A549 (cell line): Measurements from ENCODE around the gene RNF217. TPM values are rescaled to one million over a fixed set of nuclear protein-coding genes. Genes with fewer than 3 reads are reported as not detected.

Experiments used
- ATAC-seq, 2 experiments: fragments of 200-7000 bp in 1 of 2; fragments of >200 bp in 1 of 2; cut with Nextera tagmentation in 1 of 2; cut with Tn5 transposase in 1 of 2; 3 replicates each; pipeline versions ENCODE4 v1.8.0 to v1.9.1; 2018 to 2020; ENCODE audit warnings: mild to moderate bottlenecking in 1 of 2, moderate library complexity in 1 of 2
- CTCF ChIA-PET: fragments of 300-600 bp; sonication (Branson Sonifier 250); formaldehyde crosslinking; extraction: SDS; loops from one replicate; lab custom pipeline; 2021; ENCODE audit warnings: antibody characterized with exemption, inconsistent platforms; lab: Yijun Ruan, JAX
- POLR2A ChIA-PET: fragments of 350-600 bp; formaldehyde crosslinking; extraction: SDS; loops from one replicate; lab custom pipeline; 2021; ENCODE audit warnings: antibody characterized with exemption, inconsistent platforms; lab: Yijun Ruan, JAX
- DNase-seq, 2 experiments: peaks; one replicate each; pipeline versions ENCODE4 v3.0.0 to v3.0.0-alpha.2; 2011 to 2016; ENCODE audit warnings: low read depth in 1 of 2, low spot score in 1 of 2
- FAIRE-seq: peaks from 2 replicates; lab custom pipeline; 2011; peaks lifted over from hg19 to GRCh38; lab: Jason Lieb, UNC
- H3K27ac ChIP-seq, 2 experiments: fragments of >200 bp; sonication (Bioruptor Twin); formaldehyde crosslinking; 3 replicates each; pipeline ENCODE4 v1.5.1; 2016 to 2017
- H3K4me1 ChIP-seq: fragments of >200 bp; sonication (Bioruptor Twin); formaldehyde crosslinking; 3 replicates; pipeline ENCODE4 v1.6.1; 2016
- H3K4me2 ChIP-seq: fragments of >200 bp; sonication (Bioruptor Twin); formaldehyde crosslinking; 3 replicates; pipeline ENCODE4 v1.6.1; 2016
- H3K4me3 ChIP-seq: fragments of >200 bp; sonication (Bioruptor Twin); formaldehyde crosslinking; 3 replicates; pipeline ENCODE4 v1.5.1; 2016
- H3K9me3 ChIP-seq: fragments of >200 bp; sonication (Bioruptor Twin); formaldehyde crosslinking; 3 replicates; pipeline ENCODE4 v1.6.1; 2016
- BHLHE40 ChIP-seq: IDR thresholded peaks from 2 replicates; pipeline ENCODE4 v1.6.1; 2012; ENCODE audit warnings: low read depth, low read length, inconsistent platforms
- CBX2 ChIP-seq: fragments of 200-600 bp; sonication (generic); IDR thresholded peaks from 2 replicates; pipeline ENCODE4 v1.6.1; 2016; ENCODE audit warnings: low read depth, mild to moderate bottlenecking, borderline replicate concordance
- CHD2 ChIP-seq: fragments of 150-350 bp; IDR thresholded peaks from 2 replicates; pipeline ENCODE4 v1.6.1; 2014; ENCODE audit warnings: low read length; ENCODE audit not compliant: partially characterized antibody
- CHD4 ChIP-seq: fragments of 200-600 bp; sonication (generic); IDR thresholded peaks from 2 replicates; pipeline ENCODE4 v1.6.1; 2016; ENCODE audit warnings: antibody characterized with exemption, mild to moderate bottlenecking, borderline replicate concordance
- EHF ChIP-seq: fragments of 250-450 bp; sonication (Bioruptor Pico); IDR thresholded peaks from 2 replicates; pipeline ENCODE4 v1.5.0; 2020; ENCODE audit warnings: mild to moderate bottlenecking
- EP300 ChIP-seq, 2 experiments: fragments of >200 bp; sonication (Bioruptor Twin); formaldehyde crosslinking; IDR thresholded peaks; 2 replicates in 1 of 2; 3 replicates in 1 of 2; pipeline ENCODE4 v1.6.1; 2016 to 2017
- FOSL2 ChIP-seq, 2 experiments: fragments of 450-650 bp in 1 of 2; fragments of >200 bp in 1 of 2; sonication (Bioruptor Twin) in 1 of 2; formaldehyde crosslinking; IDR thresholded peaks; 2 replicates each; pipeline versions ENCODE4 v1.5.0 to v1.6.1; 2016 to 2020; ENCODE audit warnings: mild to moderate bottlenecking in 1 of 2, moderate library complexity in 1 of 2
- HDAC2 ChIP-seq: fragments of 200-600 bp; sonication (generic); IDR thresholded peaks from 2 replicates; pipeline ENCODE4 v1.6.1; 2016
- HOXA7 ChIP-seq: fragments of 250-450 bp; sonication (Bioruptor Pico); IDR thresholded peaks from 2 replicates; pipeline ENCODE4 v1.5.0; 2020; ENCODE audit warnings: mild to moderate bottlenecking, moderate library complexity
- JUNB ChIP-seq: fragments of >200 bp; sonication (Bioruptor Twin); formaldehyde crosslinking; IDR thresholded peaks from 2 replicates; pipeline ENCODE4 v1.6.1; 2016
- KDM1A ChIP-seq: fragments of 200-600 bp; sonication (generic); IDR thresholded peaks from 2 replicates; pipeline ENCODE4 v1.6.1; 2016; ENCODE audit warnings: low read depth, mild to moderate bottlenecking
- KDM5A ChIP-seq: fragments of 200-600 bp; sonication (generic); IDR thresholded peaks from 2 replicates; pipeline ENCODE4 v1.6.1; 2016; ENCODE audit warnings: antibody characterized with exemption, mild to moderate bottlenecking
- MAFK ChIP-seq: fragments of 450-650 bp; IDR thresholded peaks from 2 replicates; pipeline ENCODE4 v1.6.1; 2014; ENCODE audit not compliant: partially characterized antibody
- MAX ChIP-seq: IDR thresholded peaks from 2 replicates; pipeline ENCODE4 v1.6.1; 2012
- MYC ChIP-seq: IDR thresholded peaks from 2 replicates; pipeline ENCODE4 v1.6.1; 2012; ENCODE audit warnings: mild to moderate bottlenecking, inconsistent platforms, low read length, improper control_type of control experiment, borderline replicate concordance
- PBX3 ChIP-seq: IDR thresholded peaks from 2 replicates; pipeline ENCODE4 v1.6.1; 2012
- POLR2A ChIP-seq: IDR thresholded peaks from 2 replicates; pipeline ENCODE4 v1.6.1; 2012; ENCODE audit warnings: mild to moderate bottlenecking, low read length
- RAD21 ChIP-seq, 2 experiments: fragments of >200 bp in 1 of 2; sonication (Bioruptor Twin) in 1 of 2; formaldehyde crosslinking in 1 of 2; IDR thresholded peaks in 1 of 2; conservative IDR thresholded peaks in 1 of 2; 2 replicates in 1 of 2; 3 replicates in 1 of 2; pipeline ENCODE4 v1.6.1; 2012 to 2018; ENCODE audit warnings: inconsistent platforms in 1 of 2
- RNF2 ChIP-seq: fragments of 200-600 bp; sonication (generic); IDR thresholded peaks from 2 replicates; pipeline ENCODE4 v1.6.1; 2016; ENCODE audit warnings: low read depth, mild to moderate bottlenecking, antibody characterized with exemption, moderate library complexity, borderline replicate concordance
- SREBF2 ChIP-seq: fragments of 450-650 bp; IDR thresholded peaks from 2 replicates; pipeline ENCODE4 v1.6.1; 2014; ENCODE audit warnings: mild to moderate bottlenecking, moderate library complexity
- TP53 ChIP-seq: fragments of 250-450 bp; sonication (Bioruptor Pico); IDR thresholded peaks from 2 replicates; pipeline ENCODE4 v1.5.0; 2021; ENCODE audit warnings: mild to moderate bottlenecking, moderate library complexity
- ZNF302 ChIP-seq: fragments of 250-450 bp; sonication (Bioruptor Pico); IDR thresholded peaks from 2 replicates; pipeline ENCODE4 v1.9.0; 2021; ENCODE audit warnings: inconsistent platforms, mild to moderate bottlenecking, moderate library complexity
- ZSCAN20 ChIP-seq: fragments of 250-450 bp; sonication (Bioruptor Pico); IDR thresholded peaks from 2 replicates; pipeline ENCODE4 v1.8.0; 2022; ENCODE audit warnings: mild to moderate bottlenecking, moderate library complexity
- WGBS: methylation state at CpG from one replicate; pipeline ENCODE4 v1.1.6; 2017; ENCODE audit errors: missing lambda C conversion rate; 5-methylcytosine and 5-hydroxymethylcytosine counted together
- polyA plus RNA-seq, 4 experiments: library from polyadenylated mRNA; depleted of rRNA in 3 of 4; stranded (reverse); fragments of >200 nt; fragmentation: RNase III in 1 of 4; extraction: RNeasy Plus Mini Kit Qiagen cat#74134 plus additional on column Dnase treatment in 1 of 4; gene quantifications; 2 replicates in 3 of 4; 3 replicates in 1 of 4; pipeline ENCODE4 v1.2.3, GENCODE V29; 2011 to 2017
- TF ChIP-seq, protein P1 (sequence below): fragments of 450-650 bp; IDR thresholded peaks from 2 replicates; pipeline ENCODE4 v1.6.1; 2014; ENCODE audit warnings: antibody characterized with exemption

The RNF217 gene
- polyA plus RNA-seq, 2 of the 4 experiments (the other 2 are of a cell fraction), result 5.7 to 20.0 TPM

- no peak overlapping the region for H3K4me3 ChIP-seq
- TF ChIP-seq EHF (no peak), EP300 (IDR thresholded peaks at IDR 0.05) (no peak), TP53 (no peak), CHD4 (no peak), POLR2A (no peak), ZSCAN20 (no peak), CHD2 (no peak), RAD21 (conservative IDR thresholded peaks at IDR 0.05 in 1 of 2, IDR thresholded peaks at IDR 0.05 in 1 of 2) (no peak), MYC (no peak), HOXA7 (CRISPR knock-in tag) (no peak), KDM5A (no peak), CBX2 (no peak), HDAC2 (no peak), JUNB (no peak), SREBF2 (no peak)
- TF ChIP-seq, protein P1, sequence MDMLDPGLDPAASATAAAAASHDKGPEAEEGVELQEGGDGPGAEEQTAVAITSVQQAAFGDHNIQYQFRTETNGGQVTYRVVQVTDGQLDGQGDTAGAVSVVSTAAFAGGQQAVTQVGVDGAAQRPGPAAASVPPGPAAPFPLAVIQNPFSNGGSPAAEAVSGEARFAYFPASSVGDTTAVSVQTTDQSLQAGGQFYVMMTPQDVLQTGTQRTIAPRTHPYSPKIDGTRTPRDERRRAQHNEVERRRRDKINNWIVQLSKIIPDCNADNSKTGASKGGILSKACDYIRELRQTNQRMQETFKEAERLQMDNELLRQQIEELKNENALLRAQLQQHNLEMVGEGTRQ, result no peak
- TF ChIP-seq, all 56 proteins: peak for 0
- peaks cover 46% of the 10 kb centered on the region for H3K4me1 ChIP-seq
- peak overlapping the region; percentile 71 to 81 for H3K27ac ChIP-seq
- no peak overlapping the region for H3K4me2 ChIP-seq
- DNase-seq (no peak), ATAC-seq (no peak), FAIRE-seq (no peak)
- 87% methylated on average over 2 of the region's 2 CpGs for WGBS
- no peaks in the 10 kb centered on the region for H3K9me3 ChIP-seq
- ChIA-PET POLR2A (no interaction called here), CTCF (no interaction called here)
These were observed 139.4 kb downstream of the RNF217 start for GRCh38 chr6:125101631-125102030.

- no peak for ATAC-seq
- POLR2A ChIA-PET, result no interaction called here
- peak overlapping the region; percentile 71 to 81 for H3K27ac ChIP-seq
These were observed 140.2 kb downstream of the RNF217 start for GRCh38 chr6:125102411-125102810.

GRCh38 chr6:125102891-125103290 lies 140.7 kb downstream of the RNF217 start:
- H3K4me2 ChIP-seq, result peak overlapping the region; percentile 60
- peak in 1 of 2 experiments; percentile 70 for DNase-seq
- peaks cover 46% of the 10 kb centered on the region for H3K4me1 ChIP-seq
- FAIRE-seq, result no peak
- H3K27ac ChIP-seq, result peak overlapping the region; percentile 71 to 81
- POLR2A ChIA-PET, result no interaction called here
- H3K4me3 ChIP-seq, result no peak overlapping the region
- CTCF ChIA-PET, result interaction anchor here (0.5 to 1.7 kb wide), 3 partner anchors 11 to 52 kb away, joined by 3 to 7 read pairs (median 3); no protein-coding TSS in a partner anchor
- no peaks in the 10 kb centered on the region for H3K9me3 ChIP-seq
- TF ChIP-seq CHD2, result no peak
- TF ChIP-seq FOSL2 (IDR thresholded peaks at IDR 0.05), result no peak
- peak; percentile 56 for TF ChIP-seq FOSL2 (CRISPR knock-in tag; IDR thresholded peaks at IDR 0.05)
- no peak for TF ChIP-seq KDM5A
- TF ChIP-seq MAFK, result peak; percentile 83
- 30% methylated on average over 2 of the region's 2 CpGs for WGBS
- peak in 1 of 2 experiments; percentile 77; a peak in 3 of 6 replicates for ATAC-seq

More at GRCh38 chr6:125102411-125102810, 140.2 kb downstream of the RNF217 start:
- no peak for DNase-seq
- CTCF ChIA-PET, result interaction anchor here (0.7 kb wide), 1 partner anchor 12 kb away, joined by 3 read pairs; no protein-coding TSS in a partner anchor
- WGBS, result 54% methylated on average over 3 of the region's 3 CpGs
- peaks cover 46% of the 10 kb centered on the region for H3K4me1 ChIP-seq
- FAIRE-seq, result no peak
- peak overlapping the region; percentile 60 for H3K4me2 ChIP-seq
- H3K9me3 ChIP-seq, result no peaks in the 10 kb centered on the region
- TF ChIP-seq MAX (no peak), EHF (no peak), HOXA7 (CRISPR knock-in tag) (no peak), KDM1A (no peak), ZNF302 (no peak), RNF2 (no peak), BHLHE40 (no peak), PBX3 (no peak)
- TF ChIP-seq, all 56 proteins: peak for 0
- no peak overlapping the region for H3K4me3 ChIP-seq
